Anterior cingulate cortex (tissue), 58 donors: ENCODE results near the gene CD3D.

ENCODE experiments used
- DNase-seq, 58 donors: peaks; one replicate each; lab custom pipeline; 2025; lab: John Stamatoyannopoulos, UW

The CD3D gene

GRCh38 chr11:118304568-118305248, 37.8 kb downstream of the CD3D start, which contains the start of gene CD3E:
Gene CD3E, plus strand, starts transcription at chr11:118304730. Its CDS starts 223 bp downstream, at chr11:118304953.
- DNase-seq: no peak

GRCh38 chr11:118304227-118304567, 38.3 kb downstream of the CD3D start:
- no peak for DNase-seq

GRCh38 chr11:118301600-118302195, 40.8 kb downstream of the CD3D start:
- DNase-seq: no peak

DNA sequence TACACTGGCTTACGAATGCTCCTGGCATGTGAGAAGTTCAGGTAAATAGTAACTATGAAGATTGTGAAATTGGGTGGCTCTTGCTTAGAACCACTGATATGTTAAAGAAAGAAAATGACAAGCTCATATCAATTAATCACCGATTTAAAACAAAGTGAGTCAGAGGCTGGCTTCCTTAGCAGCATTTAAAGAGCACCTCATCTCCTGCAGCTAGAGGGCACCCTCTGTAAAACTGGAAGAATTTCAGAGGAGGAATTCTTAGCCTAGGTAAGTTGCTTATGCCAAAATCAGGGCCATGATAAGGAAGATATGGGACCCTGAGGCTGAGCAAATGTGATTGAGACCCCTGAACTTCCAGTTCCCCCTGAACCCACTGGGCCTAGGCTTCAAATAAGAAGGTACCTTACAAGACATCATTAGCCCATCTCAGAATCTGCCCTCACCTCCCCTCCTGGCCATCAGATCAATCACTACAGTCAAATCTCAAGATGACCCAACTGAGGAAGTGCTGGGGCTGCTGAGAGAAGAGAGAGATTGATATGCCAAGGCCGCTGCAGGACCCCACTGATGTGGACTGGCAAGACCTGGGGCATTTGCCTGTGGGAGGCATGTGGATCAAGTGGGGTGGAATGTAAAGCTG, 46.6 kb downstream of the CD3D start:
- DNase-seq: no peak

GRCh38 chr11:118295199-118295598, 47.3 kb downstream of the CD3D start:
- DNase-seq: no peak

DNA sequence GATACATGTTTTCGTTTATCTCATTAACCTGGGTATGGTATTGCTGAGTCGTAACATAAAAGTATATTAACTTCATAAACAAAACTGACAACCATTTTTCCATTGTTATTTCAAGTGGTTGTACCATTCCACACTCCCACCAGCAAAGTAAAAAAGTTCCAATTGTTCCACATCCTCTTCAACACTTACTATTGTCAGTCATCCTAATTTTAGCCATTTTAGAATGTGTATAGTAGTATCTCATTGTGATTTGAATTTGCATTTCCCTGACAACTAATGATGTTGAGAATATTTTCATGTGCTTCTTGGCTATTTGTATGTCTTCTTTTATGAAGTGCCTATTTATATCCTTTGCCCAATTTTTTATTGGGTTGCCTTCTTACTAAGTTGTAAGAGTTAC, 48.5 kb downstream of the CD3D start:
- no peak for DNase-seq

DNA sequence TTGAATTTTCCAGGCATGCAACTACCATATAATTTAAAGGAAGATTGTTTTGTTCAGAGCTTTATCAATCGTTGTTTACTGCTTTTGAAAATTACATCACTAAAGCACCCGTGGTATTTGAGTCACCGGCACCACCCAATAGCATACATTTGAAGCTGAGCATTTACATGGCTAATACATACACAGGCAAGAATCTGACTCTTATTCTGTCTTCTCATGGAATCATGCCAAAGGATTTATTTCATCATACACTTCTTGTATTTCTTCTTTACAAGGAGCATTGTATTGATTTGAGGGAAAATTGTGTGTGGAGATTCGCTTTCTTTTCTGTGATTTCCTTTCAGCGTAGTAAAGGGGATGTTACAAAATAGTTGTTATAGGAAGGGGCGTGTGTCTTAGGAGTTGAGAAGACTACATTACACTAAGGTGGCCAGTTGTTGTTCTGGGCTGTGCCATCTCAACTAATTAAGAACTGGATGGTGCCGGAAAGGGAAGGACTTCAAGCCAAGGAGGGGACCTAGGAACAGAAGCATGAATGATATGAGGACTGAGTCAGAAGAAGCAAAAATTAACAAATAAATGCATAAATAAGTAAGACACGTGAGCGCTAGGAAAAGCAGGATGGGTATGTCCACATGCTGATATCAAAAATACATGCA, 50.9 kb downstream of the CD3D start:
- DNase-seq: no peak

- peak in 3 of 58 donors; percentile 9 to 19 (median 10) for DNase-seq
Measured at GRCh38 chr11:118290923-118291322, 51.6 kb downstream of the CD3D start.

DNA sequence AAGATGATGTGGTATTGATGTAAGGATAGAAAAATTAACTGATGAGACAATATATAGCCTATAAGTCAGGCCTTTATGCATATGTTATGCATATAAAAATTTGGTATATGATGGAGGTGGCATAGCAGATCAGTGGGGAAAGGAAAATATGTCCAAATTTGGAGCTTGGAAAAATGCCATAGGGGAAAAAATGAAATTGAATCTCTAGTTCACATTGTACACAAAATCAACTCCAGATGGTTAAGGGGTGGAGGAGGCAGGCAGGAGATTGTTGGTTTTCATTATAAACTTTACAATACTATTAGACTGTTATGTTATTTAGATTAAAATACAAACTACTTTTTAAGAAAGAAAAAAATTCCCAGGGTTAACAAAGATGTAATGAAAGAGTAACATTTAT, 53.1 kb downstream of the CD3D start:
- DNase-seq: no peak
